TTC549 (cell line): ENCODE measurements around the gene PROK2.

Experiments
- FAIRE-seq: peaks from 2 replicates; lab custom pipeline; 2012; peaks lifted over from hg19 to GRCh38; lab: Jason Lieb, UNC

Gene PROK2

GRCh38 chr3:71786551-71786950, 1.6 kb upstream of the PROK2 start:
- no peak for FAIRE-seq

DNA sequence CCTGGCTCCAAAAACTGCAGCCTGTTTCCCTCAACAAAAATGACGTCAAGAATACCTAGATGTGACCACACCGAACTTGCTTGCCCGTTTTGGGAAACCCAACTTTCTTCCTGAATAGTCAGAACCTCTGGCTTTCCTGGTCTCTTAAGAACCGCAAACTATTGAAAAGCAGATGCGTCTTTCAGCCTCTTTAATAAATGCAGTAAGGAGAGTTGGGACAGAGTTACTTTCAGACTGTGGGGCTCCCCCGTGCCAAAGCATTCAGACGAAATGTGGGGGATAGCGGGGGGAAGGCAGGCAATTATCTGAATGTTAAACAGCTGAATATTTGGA, 1.2 kb upstream of the PROK2 start:
- no peak for FAIRE-seq

GRCh38 chr3:71785532-71786216, 726 bp upstream of the PROK2 start:
- FAIRE-seq, result no peak

DNA sequence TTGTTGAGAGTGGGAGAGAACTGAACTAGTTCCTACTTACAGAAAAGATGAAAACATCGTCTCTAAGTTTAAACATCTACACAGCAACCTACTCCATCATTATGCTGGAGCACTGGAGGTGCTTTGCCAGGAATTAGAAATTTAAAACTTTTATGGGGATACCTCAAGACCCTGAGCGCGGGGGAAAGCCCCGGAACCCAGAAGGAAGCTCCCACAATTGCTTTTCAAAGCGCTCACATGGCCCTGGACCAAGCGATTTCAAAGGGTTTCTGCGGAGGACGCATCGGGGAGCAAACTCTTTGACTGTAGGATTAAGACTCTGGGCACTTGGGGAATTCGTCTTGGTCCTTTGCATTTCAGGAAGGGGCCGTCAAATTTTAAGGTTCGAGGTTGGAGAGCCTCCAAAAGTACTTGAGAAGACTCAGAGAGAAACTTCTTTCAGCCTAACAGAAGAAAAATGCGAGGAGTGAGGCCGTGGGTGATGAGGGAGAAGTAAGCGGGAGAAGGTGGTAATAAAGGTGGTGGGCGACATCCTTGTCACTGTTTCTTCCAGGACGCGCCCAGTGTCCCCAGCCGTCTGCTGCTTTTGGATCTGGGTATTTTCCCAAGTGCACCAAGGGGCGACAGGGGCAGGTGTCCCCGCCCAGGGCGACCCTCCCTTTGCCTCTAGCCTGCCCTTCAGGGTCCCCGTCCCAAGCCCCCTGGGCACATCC, 591 bp downstream of the PROK2 start:
- FAIRE-seq, result no peak

DNA sequence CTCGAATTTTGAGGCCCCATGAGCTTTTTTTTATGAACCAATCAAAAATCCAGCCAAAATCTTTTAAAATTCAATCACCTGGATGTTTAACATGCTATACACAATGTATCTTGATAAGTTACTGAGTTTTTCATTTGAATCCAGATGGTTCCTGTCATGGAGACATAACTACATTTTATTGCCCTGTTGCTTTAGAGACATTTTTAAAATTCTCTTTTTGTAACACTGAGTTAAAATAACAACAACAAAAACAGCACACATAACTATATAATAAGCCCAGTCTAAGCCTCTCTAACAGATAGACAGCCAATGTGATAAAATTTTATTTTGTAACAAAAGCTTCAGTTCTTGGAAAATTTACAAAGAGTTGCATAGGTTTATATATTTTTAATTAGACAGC, 1.8 kb downstream of the PROK2 start:
- FAIRE-seq, result no peak

DNA sequence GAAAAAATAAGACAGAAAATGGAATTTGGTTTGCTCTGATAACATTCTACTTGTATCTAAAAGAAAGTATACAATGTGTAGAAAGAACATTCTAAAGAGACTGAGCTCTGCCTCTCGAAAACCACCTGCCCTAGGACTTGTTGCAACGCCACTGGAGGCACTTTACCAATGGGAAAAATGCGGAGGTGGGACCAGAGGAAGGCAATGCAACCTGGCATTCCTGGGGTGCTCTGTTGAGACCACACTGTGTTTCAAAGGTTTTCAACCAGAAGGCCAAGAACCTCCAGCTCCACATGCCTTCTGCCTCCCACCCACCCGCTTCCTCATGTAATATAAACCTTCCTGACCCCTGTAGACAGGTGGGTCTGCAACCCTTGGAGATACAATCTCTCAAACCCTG, 4.5 kb downstream of the PROK2 start:
- FAIRE-seq, result no peak

GRCh38 chr3:71779674-71780377, 5.1 kb downstream of the PROK2 start:
- no peak for FAIRE-seq

DNA sequence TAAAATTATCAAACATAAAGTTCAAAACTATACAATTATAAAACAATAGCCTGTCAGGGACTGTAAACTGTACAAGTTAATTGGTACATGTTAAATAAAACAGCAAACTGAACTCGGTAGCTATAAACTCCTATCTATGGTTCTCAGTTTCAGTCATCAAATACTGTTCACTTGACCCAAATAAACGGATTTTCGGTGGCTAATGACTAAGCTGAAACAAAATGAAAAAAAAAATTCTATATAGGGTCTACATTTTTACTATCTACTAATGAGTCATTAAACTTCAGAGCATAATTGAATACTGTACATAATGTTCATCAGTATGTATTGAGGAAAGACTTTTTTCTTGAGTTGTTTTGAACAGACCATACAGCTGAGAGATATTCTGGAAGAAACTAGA, 6.6 kb downstream of the PROK2 start:
- no peak for FAIRE-seq

DNA sequence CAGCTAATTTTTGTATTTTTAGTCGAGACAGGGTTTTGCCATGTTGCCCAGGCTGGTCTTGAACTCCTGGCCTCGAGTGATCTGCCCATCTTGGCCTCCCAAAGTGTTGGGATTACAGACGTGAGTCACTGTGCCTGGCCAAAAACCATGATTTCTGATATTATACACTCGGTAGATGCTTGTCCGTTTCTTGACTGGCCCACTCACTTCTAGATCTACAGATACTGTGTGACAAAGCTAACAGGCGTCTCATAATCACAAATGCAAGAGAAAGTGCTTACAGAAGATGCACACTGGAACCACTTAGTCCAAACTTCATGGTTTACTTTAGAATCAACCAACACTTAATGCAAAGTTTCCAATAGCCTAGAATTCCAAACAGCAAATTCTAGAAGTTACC, 8.4 kb downstream of the PROK2 start:
- no peak for FAIRE-seq

GRCh38 chr3:71771884-71772283, 13.1 kb downstream of the PROK2 start:
- no peak for FAIRE-seq

GRCh38 chr3:71771126-71771525, 13.8 kb downstream of the PROK2 start:
- FAIRE-seq, result no peak

DNA sequence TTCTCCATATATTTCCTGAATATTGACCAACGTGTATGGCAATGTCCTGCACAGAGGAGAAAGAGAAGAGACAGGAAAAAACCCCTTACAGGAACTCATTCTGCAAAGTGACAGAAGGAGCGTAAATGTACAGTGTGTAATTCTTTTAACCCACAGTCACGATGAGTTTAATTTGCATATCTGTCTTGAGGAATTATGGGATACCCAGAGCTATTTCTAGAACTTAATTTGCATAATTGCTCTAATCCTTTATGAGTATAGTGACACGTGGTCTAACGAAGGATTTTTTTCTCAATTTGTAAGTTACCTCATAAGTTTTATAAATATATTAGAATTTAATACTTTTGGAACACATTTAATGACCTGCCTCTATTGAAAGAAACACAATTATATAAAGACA, 21.5 kb downstream of the PROK2 start:
- FAIRE-seq, result no peak

DNA sequence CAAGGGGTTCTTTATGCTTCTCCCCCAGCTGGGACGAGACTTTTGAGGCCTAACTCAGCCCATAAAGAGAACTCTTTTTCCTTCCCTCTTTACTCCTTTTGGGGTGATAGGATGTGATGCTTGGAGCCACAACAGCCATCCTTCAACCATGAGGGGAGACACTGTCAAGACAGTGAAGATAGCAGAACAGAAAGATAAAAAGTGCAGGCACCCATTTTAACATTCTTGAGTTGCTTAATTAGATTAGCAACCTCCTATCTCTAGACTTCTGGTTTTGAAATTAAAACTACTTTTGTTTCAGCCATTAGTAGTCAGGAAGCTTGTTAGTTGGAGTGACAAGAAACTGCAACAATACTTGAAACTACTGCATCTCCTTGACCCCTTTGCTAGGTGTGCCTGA, 24.8 kb downstream of the PROK2 start:
- FAIRE-seq, result no peak

- FAIRE-seq, result no peak
Measured at GRCh38 chr3:71759401-71759800, 25.5 kb downstream of the PROK2 start.

- FAIRE-seq, result no peak
Measured at GRCh38 chr3:71758091-71758490, 26.9 kb downstream of the PROK2 start.

DNA sequence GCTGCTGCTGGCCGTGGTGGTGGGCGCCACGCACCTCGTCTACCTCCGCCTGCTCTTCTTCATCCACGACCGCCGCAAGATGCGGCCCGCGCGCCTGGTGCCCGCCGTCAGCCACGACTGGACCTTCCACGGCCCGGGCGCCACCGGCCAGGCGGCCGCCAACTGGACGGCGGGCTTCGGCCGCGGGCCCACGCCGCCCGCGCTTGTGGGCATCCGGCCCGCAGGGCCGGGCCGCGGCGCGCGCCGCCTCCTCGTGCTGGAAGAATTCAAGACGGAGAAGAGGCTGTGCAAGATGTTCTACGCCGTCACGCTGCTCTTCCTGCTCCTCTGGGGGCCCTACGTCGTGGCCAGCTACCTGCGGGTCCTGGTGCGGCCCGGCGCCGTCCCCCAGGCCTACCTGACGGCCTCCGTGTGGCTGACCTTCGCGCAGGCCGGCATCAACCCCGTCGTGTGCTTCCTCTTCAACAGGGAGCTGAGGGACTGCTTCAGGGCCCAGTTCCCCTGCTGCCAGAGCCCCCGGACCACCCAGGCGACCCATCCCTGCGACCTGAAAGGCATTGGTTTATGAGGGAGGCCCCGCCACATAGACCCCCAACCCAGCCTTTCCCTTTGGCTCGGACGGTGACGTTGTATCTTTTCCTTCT, 30.2 kb downstream of the PROK2 start:
- FAIRE-seq, result no peak

- no peak for FAIRE-seq
Measured at GRCh38 chr3:71753701-71754609, 31.0 kb downstream of the PROK2 start, which contains the start of gene GPR27. GPR27 (plus strand) TSS chr3:71753855; CDS start chr3:71754050, 195 bp downstream.

DNA sequence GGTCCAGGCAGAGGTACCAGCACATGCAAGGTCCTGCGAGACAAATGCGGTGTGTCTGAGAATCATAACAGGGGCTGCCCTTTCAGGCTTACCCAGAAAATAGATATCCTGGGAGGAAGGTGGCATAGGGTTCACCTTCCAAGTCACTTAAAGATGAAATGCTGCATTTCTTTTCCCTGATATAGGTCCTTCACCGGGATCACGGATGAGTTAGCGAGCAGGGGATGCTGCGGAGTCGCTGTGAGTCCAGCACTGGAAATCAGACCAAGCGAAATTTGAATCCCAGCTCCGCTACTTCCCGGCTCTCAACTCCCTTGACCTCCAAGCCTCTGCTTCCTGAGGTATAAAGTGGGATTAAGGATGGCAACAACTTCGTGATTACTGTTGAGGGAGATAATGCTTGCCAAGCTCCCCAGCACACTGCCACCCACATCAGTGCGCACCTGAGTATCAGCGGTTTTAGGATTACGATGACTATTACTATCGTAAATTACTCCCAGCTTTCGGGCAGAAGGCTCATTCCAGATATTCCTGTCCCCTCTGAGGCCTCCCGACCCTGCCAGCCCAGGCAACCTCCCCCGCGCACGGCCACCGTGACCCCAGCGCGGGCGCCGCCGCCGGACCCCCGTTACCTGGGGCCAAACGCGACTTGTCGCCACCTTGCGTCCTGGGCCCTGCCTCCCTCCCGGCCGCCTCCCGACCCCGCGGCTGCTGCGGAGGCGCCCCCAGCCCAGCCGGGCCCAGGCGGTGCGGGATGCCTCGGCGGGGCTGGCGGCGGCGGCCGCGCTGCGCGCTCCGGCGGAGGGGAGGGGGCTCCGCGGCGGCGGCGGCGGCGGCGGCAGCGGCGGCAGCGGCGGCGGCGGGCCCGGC, 31.9 kb downstream of the PROK2 start:
- FAIRE-seq, result no peak

DNA sequence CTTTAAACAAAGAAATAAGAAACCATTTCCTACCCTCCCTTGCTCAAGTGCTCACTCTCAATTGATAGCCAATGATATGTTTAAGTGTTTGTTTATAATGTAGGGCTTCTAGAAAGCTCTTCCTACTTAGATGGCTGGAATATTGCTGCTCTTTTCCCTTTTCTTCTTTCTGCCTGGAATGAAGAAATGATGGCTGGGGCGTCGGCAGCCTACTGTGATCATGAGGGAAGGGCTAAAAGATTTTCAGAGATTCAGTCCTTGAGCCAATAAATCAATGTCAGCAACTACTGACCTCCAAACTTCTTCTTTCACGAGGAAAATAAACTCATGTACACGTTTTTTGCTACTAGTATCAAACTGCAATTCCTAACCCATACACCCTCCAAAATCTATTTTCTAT, 33.3 kb downstream of the PROK2 start:
- FAIRE-seq, result no peak

DNA sequence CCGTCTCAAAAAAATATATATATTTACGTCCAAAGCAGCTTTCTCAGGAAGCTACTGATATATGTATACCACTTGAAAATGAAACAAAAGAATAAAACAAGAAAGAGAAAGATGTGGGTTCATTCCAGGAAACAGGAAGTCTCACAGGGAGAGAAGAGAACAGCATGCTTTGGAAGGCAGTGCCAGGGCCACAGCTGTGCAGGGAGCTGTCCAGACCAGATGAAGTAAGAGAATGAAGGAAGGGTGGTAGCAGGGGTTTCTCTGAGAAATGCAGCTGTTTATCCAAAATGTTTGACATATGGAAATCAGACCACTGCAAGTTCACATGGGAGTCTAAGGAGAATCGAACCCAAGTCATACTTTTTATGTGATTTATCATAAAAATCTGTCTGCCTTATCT, 40.2 kb downstream of the PROK2 start:
- FAIRE-seq, result no peak

DNA sequence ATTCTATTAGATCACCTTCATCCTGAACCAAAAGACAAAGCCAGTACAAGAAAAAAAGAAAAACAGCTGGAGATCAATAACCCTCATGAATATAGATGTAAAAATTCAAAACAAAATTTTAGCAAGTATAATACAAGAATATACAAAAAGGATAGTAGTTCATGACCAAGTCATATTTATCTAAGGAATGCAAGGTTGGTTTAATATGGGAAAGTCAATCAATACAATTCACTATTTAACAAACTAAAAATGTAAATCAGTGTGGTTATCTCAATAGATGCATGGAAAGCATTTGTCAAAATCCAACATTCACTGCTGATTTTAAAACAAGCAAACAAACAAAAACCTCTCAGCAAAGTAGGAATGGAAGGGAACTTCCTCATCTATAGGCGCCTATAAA, 42.3 kb downstream of the PROK2 start:
- no peak for FAIRE-seq
